Measurements from ENCODE around the gene SLIT3. TPM values are rescaled to one million over a fixed set of nuclear protein-coding genes. Genes with fewer than 3 reads are reported as not detected.

SLIT3 gene
- total and polyA plus RNA-seq, 2 experiments from 2014 or later, result 0.59 to 0.71 TPM

DNA sequence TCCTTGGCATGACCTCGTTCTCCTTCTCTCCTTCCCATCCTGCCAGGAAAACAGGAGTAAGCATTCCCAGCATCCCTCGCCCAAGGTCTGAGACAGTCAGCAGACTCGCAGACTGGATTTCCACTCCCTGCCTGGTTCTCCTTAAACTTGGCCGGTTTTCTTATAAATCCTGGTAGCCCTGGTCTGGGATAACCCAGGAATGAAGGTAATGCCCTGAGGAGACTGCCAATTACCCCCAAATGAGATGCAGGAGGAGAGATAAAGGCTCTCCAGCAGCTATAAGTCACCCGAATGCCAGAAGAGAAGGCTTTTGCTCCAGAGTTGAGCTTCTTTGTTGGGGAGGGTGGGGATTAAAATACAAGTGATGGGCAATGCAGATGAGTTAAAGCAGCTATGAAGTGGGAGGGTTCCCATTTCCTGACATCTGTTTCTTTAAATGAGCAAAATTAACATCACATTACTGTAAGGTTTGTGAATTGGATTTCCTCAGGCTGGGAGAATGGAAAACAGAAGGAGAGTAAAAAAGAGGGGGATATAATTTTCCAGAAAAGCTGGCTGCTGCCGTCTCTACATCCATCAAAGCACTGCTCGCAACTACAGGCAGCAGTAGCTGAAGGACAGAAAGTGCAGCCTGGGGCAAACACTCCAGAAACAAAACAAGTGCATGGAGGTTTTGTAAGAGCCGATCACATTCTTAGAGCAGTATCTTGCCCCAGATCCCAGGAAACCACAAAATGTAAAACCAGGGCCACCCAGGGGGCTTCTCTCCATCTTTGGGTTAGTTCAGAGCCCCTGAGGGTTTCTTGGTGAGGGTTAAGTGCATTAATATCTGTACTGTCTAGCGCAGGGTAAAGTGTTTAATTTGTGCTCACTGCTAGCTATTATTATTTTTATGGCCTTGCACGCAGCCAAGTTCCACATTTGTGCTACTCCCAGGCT, 544.2 kb downstream of the SLIT3 start (continued):
- TF ChIP-seq, protein P1, sequence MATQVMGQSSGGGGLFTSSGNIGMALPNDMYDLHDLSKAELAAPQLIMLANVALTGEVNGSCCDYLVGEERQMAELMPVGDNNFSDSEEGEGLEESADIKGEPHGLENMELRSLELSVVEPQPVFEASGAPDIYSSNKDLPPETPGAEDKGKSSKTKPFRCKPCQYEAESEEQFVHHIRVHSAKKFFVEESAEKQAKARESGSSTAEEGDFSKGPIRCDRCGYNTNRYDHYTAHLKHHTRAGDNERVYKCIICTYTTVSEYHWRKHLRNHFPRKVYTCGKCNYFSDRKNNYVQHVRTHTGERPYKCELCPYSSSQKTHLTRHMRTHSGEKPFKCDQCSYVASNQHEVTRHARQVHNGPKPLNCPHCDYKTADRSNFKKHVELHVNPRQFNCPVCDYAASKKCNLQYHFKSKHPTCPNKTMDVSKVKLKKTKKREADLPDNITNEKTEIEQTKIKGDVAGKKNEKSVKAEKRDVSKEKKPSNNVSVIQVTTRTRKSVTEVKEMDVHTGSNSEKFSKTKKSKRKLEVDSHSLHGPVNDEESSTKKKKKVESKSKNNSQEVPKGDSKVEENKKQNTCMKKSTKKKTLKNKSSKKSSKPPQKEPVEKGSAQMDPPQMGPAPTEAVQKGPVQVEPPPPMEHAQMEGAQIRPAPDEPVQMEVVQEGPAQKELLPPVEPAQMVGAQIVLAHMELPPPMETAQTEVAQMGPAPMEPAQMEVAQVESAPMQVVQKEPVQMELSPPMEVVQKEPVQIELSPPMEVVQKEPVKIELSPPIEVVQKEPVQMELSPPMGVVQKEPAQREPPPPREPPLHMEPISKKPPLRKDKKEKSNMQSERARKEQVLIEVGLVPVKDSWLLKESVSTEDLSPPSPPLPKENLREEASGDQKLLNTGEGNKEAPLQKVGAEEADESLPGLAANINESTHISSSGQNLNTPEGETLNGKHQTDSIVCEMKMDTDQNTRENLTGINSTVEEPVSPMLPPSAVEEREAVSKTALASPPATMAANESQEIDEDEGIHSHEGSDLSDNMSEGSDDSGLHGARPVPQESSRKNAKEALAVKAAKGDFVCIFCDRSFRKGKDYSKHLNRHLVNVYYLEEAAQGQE (IDR thresholded peaks at IDR 0.05; ENCODE audit: unreplicated experiment), result no peak
- TF ChIP-seq, protein P2, sequence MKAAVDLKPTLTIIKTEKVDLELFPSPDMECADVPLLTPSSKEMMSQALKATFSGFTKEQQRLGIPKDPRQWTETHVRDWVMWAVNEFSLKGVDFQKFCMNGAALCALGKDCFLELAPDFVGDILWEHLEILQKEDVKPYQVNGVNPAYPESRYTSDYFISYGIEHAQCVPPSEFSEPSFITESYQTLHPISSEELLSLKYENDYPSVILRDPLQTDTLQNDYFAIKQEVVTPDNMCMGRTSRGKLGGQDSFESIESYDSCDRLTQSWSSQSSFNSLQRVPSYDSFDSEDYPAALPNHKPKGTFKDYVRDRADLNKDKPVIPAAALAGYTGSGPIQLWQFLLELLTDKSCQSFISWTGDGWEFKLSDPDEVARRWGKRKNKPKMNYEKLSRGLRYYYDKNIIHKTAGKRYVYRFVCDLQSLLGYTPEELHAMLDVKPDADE (IDR thresholded peaks at IDR 0.05), result no peak
- TF ChIP-seq ZNF331 (CRISPR knock-in tag; IDR thresholded peaks at IDR 0.05; ENCODE audit: low read depth), result no peak
- TF ChIP-seq, protein P3, sequence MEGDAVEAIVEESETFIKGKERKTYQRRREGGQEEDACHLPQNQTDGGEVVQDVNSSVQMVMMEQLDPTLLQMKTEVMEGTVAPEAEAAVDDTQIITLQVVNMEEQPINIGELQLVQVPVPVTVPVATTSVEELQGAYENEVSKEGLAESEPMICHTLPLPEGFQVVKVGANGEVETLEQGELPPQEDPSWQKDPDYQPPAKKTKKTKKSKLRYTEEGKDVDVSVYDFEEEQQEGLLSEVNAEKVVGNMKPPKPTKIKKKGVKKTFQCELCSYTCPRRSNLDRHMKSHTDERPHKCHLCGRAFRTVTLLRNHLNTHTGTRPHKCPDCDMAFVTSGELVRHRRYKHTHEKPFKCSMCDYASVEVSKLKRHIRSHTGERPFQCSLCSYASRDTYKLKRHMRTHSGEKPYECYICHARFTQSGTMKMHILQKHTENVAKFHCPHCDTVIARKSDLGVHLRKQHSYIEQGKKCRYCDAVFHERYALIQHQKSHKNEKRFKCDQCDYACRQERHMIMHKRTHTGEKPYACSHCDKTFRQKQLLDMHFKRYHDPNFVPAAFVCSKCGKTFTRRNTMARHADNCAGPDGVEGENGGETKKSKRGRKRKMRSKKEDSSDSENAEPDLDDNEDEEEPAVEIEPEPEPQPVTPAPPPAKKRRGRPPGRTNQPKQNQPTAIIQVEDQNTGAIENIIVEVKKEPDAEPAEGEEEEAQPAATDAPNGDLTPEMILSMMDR (conservative IDR thresholded peaks at IDR 0.05; ENCODE audit: low read depth in 2 of 2), result no peak
- TF ChIP-seq EZH2phosphoT487 (IDR thresholded peaks at IDR 0.05; ENCODE audit: unreplicated experiment), result no peak

DNA sequence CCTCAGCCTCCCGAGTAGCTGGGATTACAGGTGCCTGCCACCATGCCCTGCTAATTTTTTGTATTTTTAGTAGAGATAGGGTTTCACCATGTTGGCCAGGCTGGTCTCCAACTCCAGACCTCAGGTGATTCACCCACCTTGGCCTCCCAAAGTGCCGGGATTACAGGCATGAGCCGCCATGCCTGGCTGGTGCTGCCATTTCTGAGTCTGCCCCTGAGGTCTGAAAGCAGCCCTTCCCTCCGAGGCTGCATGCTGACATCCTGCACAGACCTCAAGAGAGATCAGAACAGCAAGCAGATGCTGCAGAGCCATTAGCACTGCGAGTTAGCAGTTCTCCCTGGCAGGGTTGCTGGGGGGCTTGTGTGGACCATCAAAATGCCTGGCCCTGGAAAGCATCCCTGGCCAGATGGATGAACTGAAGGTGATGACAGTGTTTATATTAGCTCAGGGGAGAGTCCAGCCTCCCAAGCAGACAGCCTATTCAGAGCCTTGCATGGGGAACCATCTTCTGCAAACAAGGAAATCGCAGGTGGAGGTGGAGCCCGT, 545.3 kb downstream of the SLIT3 start:
- Mint-ChIP-seq H3K27me3 (ENCODE audit: insufficient read depth, low read depth, poor library complexity) (peaks cover 8% of the 10 kb centered on the region), H3K9me3 (no peaks in the 10 kb centered on the region), H3K27ac (no peak overlapping the region), H3K4me3 (no peak overlapping the region), H3K36me3 (ENCODE audit: low read depth) (no peaks in the 10 kb centered on the region), H3K4me1 (peaks cover 17% of the 10 kb centered on the region)
- H2AFZ ChIP-seq, result no peak overlapping the region
- no peaks in the 10 kb centered on the region for H3F3A ChIP-seq (replicated peaks; ENCODE audit: low read depth)
- H3K27ac ChIP-seq (ENCODE audit: low read depth), result no peak overlapping the region
- no peak for DNase-seq (ENCODE audit: low spot score)
- H3K36me3 ChIP-seq (ENCODE audit: insufficient read depth), result no peaks in the 10 kb centered on the region
- ATAC-seq, result no peak
- H3K4me3 ChIP-seq, result no peak overlapping the region
- no peak for TF ChIP-seq NANOG (IDR thresholded peaks at IDR 0.05; ENCODE audit: borderline replicate concordance)
- TF ChIP-seq, protein P3 (conservative IDR thresholded peaks at IDR 0.05; ENCODE audit: low read depth in 2 of 2), result no peak
- no peaks in the 10 kb centered on the region for H3K79me2 ChIP-seq (replicated peaks; ENCODE audit: insufficient read depth)
- H3K4me1 ChIP-seq (ENCODE audit: insufficient read depth), result peaks cover 13% of the 10 kb centered on the region
- 0 out of 2 replicates have a peak, but pooled peaks cover 4% of the 10 kb centered on the region for H3K9me2 ChIP-seq (ENCODE audit: insufficient read depth)
- H3K27me3 ChIP-seq (ENCODE audit: insufficient read depth), result no peaks in the 10 kb centered on the region
- H4K20me1 ChIP-seq (replicated peaks; ENCODE audit: insufficient read depth), result no peaks in the 10 kb centered on the region
- H3K4me2 ChIP-seq, result no peak overlapping the region

Measured in GM23338 (cell line).